HepG2 (cell line): ENCODE results near the gene GLIS1. TPM values are rescaled to one million over a fixed set of nuclear protein-coding genes. Genes with fewer than 3 reads are reported as not detected.

ENCODE experiments used
- ATAC-seq: fragments of 200-7000 bp; cut with Tn5 transposase; 3 replicates; pipeline ENCODE4 v1.9.1; 2020; ENCODE audit warnings: mild to moderate bottlenecking, moderate library complexity
- BruUV-seq: library from RNA; stranded (reverse); fragments of 400-500 nt; replicated peaks from 2 replicates; lab custom pipeline; 2021; lab: Mats Ljungman, UMichigan
- CTCF ChIA-PET: fragments of 300-600 bp; formaldehyde crosslinking; extraction: SDS; loops from one replicate; lab custom pipeline; 2021; ENCODE audit warnings: low total read pairs, inconsistent platforms, low intra/inter-chr PET ratio; lab: Yijun Ruan, JAX
- POLR2A ChIA-PET: fragments of 350-600 bp; sonication (Branson Sonifier 250); formaldehyde crosslinking; loops from one replicate; lab custom pipeline; 2020; ENCODE audit warnings: antibody characterized with exemption, inconsistent platforms; lab: Yijun Ruan, JAX
- DNase-seq: peaks from one replicate; pipeline ENCODE4 v3.0.0-alpha.2; 2015; ENCODE audit warnings: low spot score
- FAIRE-seq: peaks from 3 replicates; lab custom pipeline; 2011; peaks lifted over from hg19 to GRCh38; lab: Jason Lieb, UNC
- H2AFZ ChIP-seq: one replicate; pipeline ENCODE4 v1.6.1; 2011; ENCODE audit warnings: low read length, inconsistent platforms
- H3K27ac ChIP-seq: fragments of 300-600 bp; 3 replicates; pipeline ENCODE4 v1.8.0; 2011; ENCODE audit warnings: mixed run types, mild to moderate bottlenecking, mixed read lengths, low read length, inconsistent platforms; ENCODE audit not compliant: insufficient read depth; ENCODE audit errors: extremely low read length
- H3K27me3 ChIP-seq, 2 experiments: fragments of 200-600 bp in 1 of 2; 2 replicates in 1 of 2; 3 replicates in 1 of 2; pipeline versions ENCODE4 v1.6.0 to v1.8.0; 2011; ENCODE audit warnings: low read length in 2 of 2, mild to moderate bottlenecking in 2 of 2, moderate library complexity in 2 of 2, inconsistent platforms in 1 of 2; ENCODE audit not compliant: insufficient read depth in 2 of 2, control insufficient read depth in 1 of 2
- H3K36me3 ChIP-seq, 2 experiments: fragments of 200-600 bp in 1 of 2; replicated peaks in 1 of 2; 2 replicates in 1 of 2; 3 replicates in 1 of 2; pipeline versions ENCODE4 v1.5.1 to v1.8.0; 2011; ENCODE audit warnings: low read length in 2 of 2, inconsistent platforms in 1 of 2; ENCODE audit not compliant: insufficient read depth in 2 of 2, control insufficient read depth in 1 of 2
- H3K4me1 ChIP-seq: 2 replicates; pipeline ENCODE4 v1.5.1; 2012; ENCODE audit warnings: low read length, inconsistent platforms; ENCODE audit not compliant: insufficient read depth
- H3K4me2 ChIP-seq: 2 replicates; pipeline ENCODE4 v1.6.0; 2011; ENCODE audit warnings: low read depth, low read length, inconsistent platforms
- H3K4me3 ChIP-seq, 3 experiments: fragments of 200-600 bp in 1 of 3; sonication (generic), shearing (Covaris generic) in 1 of 3; replicated peaks in 1 of 3; 2 replicates each; pipeline ENCODE4 v1.5.1; 2011 to 2016; ENCODE audit warnings: low read length in 3 of 3, inconsistent platforms in 2 of 3, low read depth in 2 of 3, mild to moderate bottlenecking in 2 of 3, control low read depth in 1 of 3, mixed read lengths in 1 of 3; ENCODE audit not compliant: insufficient read depth in 1 of 3
- H3K79me2 ChIP-seq: one replicate; pipeline ENCODE4 v1.6.1; 2011; ENCODE audit warnings: low read length, inconsistent platforms; ENCODE audit not compliant: insufficient read depth
- H3K9ac ChIP-seq: 2 replicates; pipeline ENCODE4 v1.6.0; 2011; ENCODE audit warnings: mild to moderate bottlenecking, low read depth, low read length, inconsistent platforms; ENCODE audit not compliant: insufficient read depth
- H3K9me3 ChIP-seq: 2 replicates; pipeline ENCODE4 v1.5.1; 2012; ENCODE audit warnings: mild to moderate bottlenecking, low read length
- H4K20me1 ChIP-seq: 2 replicates; pipeline ENCODE4 v1.6.0; 2011; ENCODE audit warnings: inconsistent platforms, mild to moderate bottlenecking, low read length, moderate library complexity; ENCODE audit not compliant: insufficient read depth
- AGO1 ChIP-seq: fragments of 200-400 bp; formaldehyde crosslinking; IDR thresholded peaks from 2 replicates; pipeline ENCODE4 v1.6.1; 2017; ENCODE audit warnings: mild to moderate bottlenecking, low read depth, low read length, moderate library complexity; ENCODE audit not compliant: poor library complexity, severe bottlenecking
- FOXA1 ChIP-seq, 2 experiments: fragments of 450-650 bp in 1 of 2; sonication (generic) in 1 of 2; formaldehyde crosslinking in 1 of 2; IDR thresholded peaks; 2 replicates each; pipeline versions ENCODE4 v1.4.0 to v1.6.1; 2016 to 2020; ENCODE audit warnings: missing genetic modification reagents in 1 of 2
- KLF13 ChIP-seq: sonication (generic); formaldehyde crosslinking; IDR thresholded peaks from 2 replicates; pipeline ENCODE4 v1.4.0; 2020; ENCODE audit warnings: mild to moderate bottlenecking, missing genetic modification reagents
- MED1 ChIP-seq: sonication (generic); formaldehyde crosslinking; IDR thresholded peaks from 2 replicates; pipeline ENCODE4 v1.4.0; 2020; ENCODE audit warnings: missing genetic modification reagents
- TCF12 ChIP-seq, 2 experiments: fragments of 450-650 bp in 1 of 2; sonication (generic) in 1 of 2; formaldehyde crosslinking in 1 of 2; IDR thresholded peaks; 2 replicates each; pipeline versions ENCODE4 v1.6.1 to v1.8.0; 2017 to 2022; ENCODE audit warnings: antibody characterized with exemption in 1 of 2, mild to moderate bottlenecking in 1 of 2, missing genetic modification reagents in 1 of 2, moderate library complexity in 1 of 2
- ZNF276 ChIP-seq: sonication (generic); formaldehyde crosslinking; IDR thresholded peaks from 2 replicates; pipeline ENCODE4 v1.4.0; 2020; ENCODE audit warnings: mild to moderate bottlenecking, low read depth, missing genetic modification reagents
- WGBS: methylation state at CpG from one replicate; pipeline ENCODE4 v1.1.6; 2017; ENCODE audit warnings: low lambda C conversion rate; 5-methylcytosine and 5-hydroxymethylcytosine counted together
- in situ Hi-C: cut with HindIII; loops from 2 replicates; pipeline ENCODE4 v1.10.0; 2017; ENCODE audit warnings: low pct_unique_long_range_greater_than_20kb; ENCODE audit not compliant: extremely low pct_ligation_motif_present
- intact Hi-C: fragments of 100-400 bp; cut with micrococcal nuclease; formaldehyde crosslinking; loops from one replicate; pipeline ENCODE4 v1.10.0; 2022; ENCODE audit not compliant: unreplicated experiment
- polyA plus RNA-seq, 8 experiments: library from polyadenylated mRNA; depleted of rRNA in 3 of 8; stranded (reverse) in 7 of 8; unstranded in 1 of 8; fragments of >200 nt; fragmentation: Illumina TruSeq in 4 of 8; extraction: Trizol in 4 of 8; gene quantifications; 2 replicates each; pipeline versions ENCODE4 v1.2.1 to v1.2.3, GENCODE V29; 2011 to 2016; ENCODE audit warnings: low read depth in 4 of 8, missing spikeins in 1 of 8, mixed read lengths in 1 of 8; ENCODE audit not compliant: insufficient read depth in 1 of 8
- total RNA-seq, 5 experiments: library from RNA; depleted of rRNA; stranded (reverse); fragments of >200 nt; fragmentation: Illumina TruSeq; extraction: Trizol; gene quantifications; 2 replicates each; pipeline ENCODE4 v1.2.3, GENCODE V29; 2016; ENCODE audit warnings: low read depth in 1 of 5
- TF ChIP-seq, protein P1 (sequence below): sonication (generic); formaldehyde crosslinking; IDR thresholded peaks from 2 replicates; pipeline ENCODE4 v1.4.0; 2020; ENCODE audit warnings: missing genetic modification reagents
- TF ChIP-seq, protein P2 (sequence below): sonication (generic); formaldehyde crosslinking; IDR thresholded peaks from 2 replicates; pipeline ENCODE4 v1.8.0; 2022; ENCODE audit warnings: mild to moderate bottlenecking, missing genetic modification reagents; ENCODE audit not compliant: insufficient replicate concordance

Gene GLIS1
- total and polyA plus RNA-seq, 2 of the 13 experiments (the other 11 are each of a cell fraction or from before 2014, with no cell fraction given) = 0.03 TPM; not detected in 1

GRCh38 chr1:53771648-53772047, 32.7 kb upstream of the GLIS1 start:
- ATAC-seq (no peak), DNase-seq (no peak), FAIRE-seq (no peak)
- in situ Hi-C loops = no loop called here
- H3K9me3 ChIP-seq = no peaks in the 10 kb centered on the region
- no peaks in the 10 kb centered on the region for H3K79me2 ChIP-seq
- CTCF ChIA-PET = no interaction called here
- intact Hi-C loops = no loop called here
- H2AFZ ChIP-seq = no peak overlapping the region
- no peak overlapping the region for H3K27ac ChIP-seq
- POLR2A ChIA-PET = no interaction called here
- no peak for TF ChIP-seq TCF12 (IDR thresholded peaks at IDR 0.05)
- TF ChIP-seq TCF12 (CRISPR knock-in tag; IDR thresholded peaks at IDR 0.05) = no peak
- TF ChIP-seq KLF13 (CRISPR knock-in tag) = no peak
- no peak for TF ChIP-seq FOXA1 (IDR thresholded peaks at IDR 0.05)
- TF ChIP-seq FOXA1 (CRISPR knock-in tag; IDR thresholded peaks at IDR 0.05) = no peak
- TF ChIP-seq AGO1 = no peak
- no peak for TF ChIP-seq MED1 (CRISPR knock-in tag)
- TF ChIP-seq, protein P1, sequence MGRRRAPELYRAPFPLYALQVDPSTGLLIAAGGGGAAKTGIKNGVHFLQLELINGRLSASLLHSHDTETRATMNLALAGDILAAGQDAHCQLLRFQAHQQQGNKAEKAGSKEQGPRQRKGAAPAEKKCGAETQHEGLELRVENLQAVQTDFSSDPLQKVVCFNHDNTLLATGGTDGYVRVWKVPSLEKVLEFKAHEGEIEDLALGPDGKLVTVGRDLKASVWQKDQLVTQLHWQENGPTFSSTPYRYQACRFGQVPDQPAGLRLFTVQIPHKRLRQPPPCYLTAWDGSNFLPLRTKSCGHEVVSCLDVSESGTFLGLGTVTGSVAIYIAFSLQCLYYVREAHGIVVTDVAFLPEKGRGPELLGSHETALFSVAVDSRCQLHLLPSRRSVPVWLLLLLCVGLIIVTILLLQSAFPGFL = no peak
- no peak for TF ChIP-seq ZNF276 (CRISPR knock-in tag)
- TF ChIP-seq, protein P2, sequence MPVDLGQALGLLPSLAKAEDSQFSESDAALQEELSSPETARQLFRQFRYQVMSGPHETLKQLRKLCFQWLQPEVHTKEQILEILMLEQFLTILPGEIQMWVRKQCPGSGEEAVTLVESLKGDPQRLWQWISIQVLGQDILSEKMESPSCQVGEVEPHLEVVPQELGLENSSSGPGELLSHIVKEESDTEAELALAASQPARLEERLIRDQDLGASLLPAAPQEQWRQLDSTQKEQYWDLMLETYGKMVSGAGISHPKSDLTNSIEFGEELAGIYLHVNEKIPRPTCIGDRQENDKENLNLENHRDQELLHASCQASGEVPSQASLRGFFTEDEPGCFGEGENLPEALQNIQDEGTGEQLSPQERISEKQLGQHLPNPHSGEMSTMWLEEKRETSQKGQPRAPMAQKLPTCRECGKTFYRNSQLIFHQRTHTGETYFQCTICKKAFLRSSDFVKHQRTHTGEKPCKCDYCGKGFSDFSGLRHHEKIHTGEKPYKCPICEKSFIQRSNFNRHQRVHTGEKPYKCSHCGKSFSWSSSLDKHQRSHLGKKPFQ = no peak
- no peaks in the 10 kb centered on the region; the same call in 1 of the 2 replicates for H4K20me1 ChIP-seq
- H3K36me3 ChIP-seq = peaks cover 11 to 42% of the 10 kb centered on the region in 2 experiments
- no TSS peak for BruUV-seq
- no peaks in the 10 kb centered on the region for H3K4me1 ChIP-seq
- no peak overlapping the region for H3K4me2 ChIP-seq
- 94% methylated on average over 2 of the region's 2 CpGs for WGBS
- no peak overlapping the region for H3K4me3 ChIP-seq
- no peaks in the 10 kb centered on the region for H3K27me3 ChIP-seq
- H3K9ac ChIP-seq = no peak overlapping the region
